OCI-LY1 (cell line): ENCODE measurements around the gene TMEM263.

Experiments used
- CTCF ChIP-seq: fragments of 200-600 bp; sonication (generic), shearing (Covaris generic); IDR thresholded peaks from 2 replicates; pipeline ENCODE4 v1.5.1; 2017; ENCODE audit warnings: mild to moderate bottlenecking, antibody characterized with exemption, low read length, moderate library complexity, mixed read lengths
- EZH2 ChIP-seq: fragments of 200-600 bp; sonication (generic), shearing (Covaris generic); IDR thresholded peaks from 2 replicates; pipeline ENCODE4 v1.8.0; 2017; ENCODE audit warnings: borderline replicate concordance, mixed run types, mild to moderate bottlenecking, antibody characterized with exemption, low read length, moderate library complexity, mixed read lengths

DNA sequence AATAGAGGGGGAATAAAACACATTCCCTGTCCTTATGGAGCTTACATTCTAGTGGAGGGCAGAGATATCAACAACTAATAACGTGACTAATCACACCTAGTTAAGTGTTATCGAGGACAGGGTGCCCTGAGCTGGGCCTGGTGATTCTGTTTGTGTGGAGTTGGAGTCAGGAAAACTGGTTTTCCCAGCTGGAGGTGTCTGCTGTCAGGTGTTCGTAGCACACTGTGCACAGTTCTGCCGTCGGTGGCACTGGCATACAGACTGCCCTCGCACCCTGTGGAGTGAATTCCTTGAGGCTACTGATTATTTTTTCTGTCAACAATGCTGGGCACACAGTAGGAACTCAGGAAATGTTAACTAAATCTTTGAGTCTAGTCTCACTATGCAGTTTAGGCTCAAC lies 32.1 kb downstream of the TMEM263 start:
- TF ChIP-seq CTCF (no peak), EZH2 (no peak)
